ENCODE results near the gene GBP5. TPM values are rescaled to one million over a fixed set of nuclear protein-coding genes. Genes with fewer than 3 reads are reported as not detected.
"Not testable (repeated sequence)": the region's sequence is repeated elsewhere in the genome, so short reads cannot be mapped to it uniquely, and the experiment has no call there.

GBP5 gene
- total RNA-seq, 1 donor = under 0.01 TPM

DNA sequence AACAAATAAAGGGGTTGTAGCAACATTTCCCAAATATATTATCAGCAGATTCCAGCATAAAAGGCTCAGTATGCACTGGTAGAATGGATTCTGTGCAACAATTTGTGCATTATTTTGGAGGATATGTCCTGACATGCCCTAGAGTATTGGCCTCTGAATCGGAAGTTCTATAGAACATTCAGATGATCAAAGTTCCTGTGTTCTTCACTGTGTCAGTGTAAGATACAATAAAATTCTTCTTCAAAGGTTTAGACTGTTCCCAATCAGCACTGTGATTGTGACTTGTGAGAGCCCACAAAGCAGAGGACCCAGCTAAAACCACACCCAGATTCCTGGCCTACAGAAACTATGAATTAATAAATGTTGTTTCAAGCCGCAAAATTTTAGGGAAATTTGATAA is 33.6 kb upstream of the GBP5 start:
- no peak for DNase-seq (ENCODE audit: low read depth)
- no peak for TF ChIP-seq CTCF (IDR thresholded peaks at IDR 0.05; ENCODE audit: insufficient read depth, low read length)
- H3K4me3 ChIP-seq (ENCODE audit: low read depth, low read length) = no peak overlapping the region

GRCh38 chr1:89305493-89305892 is 32.8 kb upstream of the GBP5 start:
- no peak overlapping the region for H3K4me3 ChIP-seq (ENCODE audit: low read depth, low read length)
- no peak for DNase-seq (ENCODE audit: low read depth)
- no peak for TF ChIP-seq CTCF (IDR thresholded peaks at IDR 0.05; ENCODE audit: insufficient read depth, low read length)

GRCh38 chr1:89304572-89305230 is 32.0 kb upstream of the GBP5 start:
- TF ChIP-seq CTCF (IDR thresholded peaks at IDR 0.05; ENCODE audit: insufficient read depth, low read length) = no peak
- no peak overlapping the region for H3K4me3 ChIP-seq (ENCODE audit: low read depth, low read length)
- no peak for DNase-seq (ENCODE audit: low read depth)

- no peak for DNase-seq (ENCODE audit: low read depth)
- H3K4me3 ChIP-seq (ENCODE audit: low read depth, low read length) = no peak overlapping the region
- TF ChIP-seq CTCF (IDR thresholded peaks at IDR 0.05; ENCODE audit: insufficient read depth, low read length) = no peak
These were observed 30.2 kb upstream of the GBP5 start for GRCh38 chr1:89302697-89303332.

- H3K4me3 ChIP-seq (ENCODE audit: low read depth, low read length); DNase-seq (ENCODE audit: low read depth): not testable (repeated sequence)
These were observed 27.2 kb upstream of the GBP5 start for GRCh38 chr1:89299739-89300463.

DNA sequence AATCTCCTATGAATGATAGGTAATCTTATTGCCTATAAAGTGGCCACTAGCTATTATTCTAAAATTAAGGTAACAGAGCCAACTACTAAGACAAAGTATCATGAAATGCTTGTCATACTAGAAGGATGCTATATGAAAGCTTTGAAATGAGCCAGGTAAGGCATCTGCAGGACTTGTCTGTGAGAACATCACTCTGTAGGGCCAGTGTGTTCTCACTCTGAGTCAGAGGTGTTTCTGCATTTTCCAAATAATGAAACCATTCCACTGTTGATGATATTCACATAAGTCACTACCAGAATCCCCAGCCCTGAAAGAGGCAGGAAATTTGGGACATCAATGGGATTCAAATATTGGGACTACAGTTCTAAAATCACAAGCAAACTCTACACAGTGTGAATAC is 25.8 kb upstream of the GBP5 start:
- H3K4me3 ChIP-seq (ENCODE audit: low read depth, low read length) = no peak overlapping the region
- no peak for TF ChIP-seq CTCF (IDR thresholded peaks at IDR 0.05; ENCODE audit: insufficient read depth, low read length)

GRCh38 chr1:89295187-89295586 is 22.5 kb upstream of the GBP5 start:
- no peak for TF ChIP-seq CTCF (IDR thresholded peaks at IDR 0.05; ENCODE audit: insufficient read depth, low read length)
- H3K4me3 ChIP-seq (ENCODE audit: low read depth, low read length) = no peak overlapping the region
- DNase-seq (ENCODE audit: low read depth) = no peak

More for the DNA sequence above, 25.8 kb upstream of the GBP5 start:
- DNase-seq (ENCODE audit: low read depth) = no peak
